MCF 10A (cell line): ENCODE data around the gene FMOD. TPM values are rescaled to one million over a fixed set of nuclear protein-coding genes. Genes with fewer than 3 reads are reported as not detected.

Experiments used
- BruUV-seq: library from RNA; stranded (reverse); fragments of 400-500 nt; replicated peaks from 2 replicates; lab custom pipeline; 2021; lab: Mats Ljungman, UMichigan
- CTCF ChIA-PET: fragments of 300-600 bp; sonication (Branson Sonifier 250); formaldehyde crosslinking; extraction: SDS; loops from one replicate; lab custom pipeline; 2021; ENCODE audit warnings: antibody characterized with exemption, inconsistent platforms; lab: Yijun Ruan, JAX
- POLR2A ChIA-PET: fragments of 300-600, 350-650 bp; sonication (Branson Sonifier 250); formaldehyde crosslinking; extraction: SDS; loops from one replicate; lab custom pipeline; 2020; ENCODE audit warnings: antibody characterized with exemption, inconsistent platforms; lab: Yijun Ruan, JAX
- DNase-seq: peaks from one replicate; pipeline ENCODE4 v3.0.0-alpha.2; 2018; ENCODE audit not compliant: unreplicated experiment
- H3K27ac Mint-ChIP-seq: one replicate; pipeline ENCODE4 v1.8.0; 2022; ENCODE audit warnings: mild to moderate bottlenecking, low read depth, mixed read lengths; ENCODE audit not compliant: unreplicated experiment
- H3K27me3 Mint-ChIP-seq: one replicate; pipeline ENCODE4 v1.8.0; 2022; ENCODE audit warnings: mixed read lengths; ENCODE audit not compliant: insufficient read depth, unreplicated experiment
- H3K36me3 Mint-ChIP-seq: one replicate; pipeline ENCODE4 v1.8.0; 2022; ENCODE audit warnings: mild to moderate bottlenecking, moderate library complexity, mixed read lengths; ENCODE audit not compliant: insufficient read depth, unreplicated experiment
- H3K4me1 Mint-ChIP-seq: one replicate; pipeline ENCODE4 v1.8.0; 2022; ENCODE audit warnings: mixed read lengths; ENCODE audit not compliant: insufficient read depth, unreplicated experiment
- H3K4me3 Mint-ChIP-seq: one replicate; pipeline ENCODE4 v1.8.0; 2022; ENCODE audit warnings: mild to moderate bottlenecking, moderate library complexity, mixed read lengths; ENCODE audit not compliant: unreplicated experiment
- H3K9me3 Mint-ChIP-seq: one replicate; pipeline ENCODE4 v1.8.0; 2022; ENCODE audit warnings: mixed read lengths; ENCODE audit not compliant: unreplicated experiment
- intact Hi-C: fragments of 100-400 bp; cut with micrococcal nuclease; formaldehyde crosslinking; loops from 2 replicates; pipeline ENCODE4 v1.14.1; 2022
- total RNA-seq: library from RNA; stranded (reverse); gene quantifications from 2 replicates; pipeline ENCODE4 v1.2.3, GENCODE V29; 2022
- TF ChIP-seq, protein P1 (sequence below): fragments of 200-600 bp; IDR thresholded peaks from one replicate; pipeline ENCODE4 v1.8.0; 2022; ENCODE audit warnings: antibody characterized with exemption, mild to moderate bottlenecking; ENCODE audit not compliant: unreplicated experiment

The FMOD gene
- total RNA-seq, 1 experiment from 2014 or later = not detected

DNA sequence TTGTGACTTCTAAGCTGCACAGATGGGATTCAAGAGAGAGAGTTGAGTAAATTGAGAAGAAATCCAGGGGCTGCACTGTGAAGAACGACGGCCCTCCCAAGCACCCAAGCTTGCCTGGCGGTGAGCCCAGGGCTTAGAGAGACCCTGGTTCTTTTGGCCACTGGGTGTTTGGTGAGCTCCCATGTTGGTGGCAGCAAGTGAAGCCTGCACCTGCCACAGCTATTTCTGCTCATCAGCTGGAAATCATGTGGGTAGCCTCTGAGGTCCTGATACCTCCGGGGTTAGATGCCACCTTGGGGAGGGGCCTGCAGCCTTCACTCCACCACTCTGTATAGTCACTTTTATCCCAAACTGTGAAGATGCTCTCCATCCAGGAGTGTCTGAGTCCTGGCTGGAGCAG is 51.8 kb downstream of the FMOD start:
- ChIA-PET POLR2A (interaction anchor here (0.8 to 2.2 kb wide), 4 partner anchors 15 to 201 kb away, joined by 3 to 11 read pairs (median 4); no protein-coding TSS in a partner anchor), CTCF (interaction anchor here (0.9 to 3.8 kb wide), 7 partner anchors 10 to 40 kb away, joined by 4 to 23 read pairs (median 5); no protein-coding TSS in a partner anchor)
- no peaks in the 10 kb centered on the region for H3K9me3 Mint-ChIP-seq
- H3K27me3 Mint-ChIP-seq = peaks cover 10% of the 10 kb centered on the region
- no peak overlapping the region for H3K4me3 Mint-ChIP-seq
- H3K36me3 Mint-ChIP-seq = no peaks in the 10 kb centered on the region
- H3K27ac Mint-ChIP-seq = no peak overlapping the region
- peaks cover 11% of the 10 kb centered on the region for H3K4me1 Mint-ChIP-seq
- TF ChIP-seq, protein P1, sequence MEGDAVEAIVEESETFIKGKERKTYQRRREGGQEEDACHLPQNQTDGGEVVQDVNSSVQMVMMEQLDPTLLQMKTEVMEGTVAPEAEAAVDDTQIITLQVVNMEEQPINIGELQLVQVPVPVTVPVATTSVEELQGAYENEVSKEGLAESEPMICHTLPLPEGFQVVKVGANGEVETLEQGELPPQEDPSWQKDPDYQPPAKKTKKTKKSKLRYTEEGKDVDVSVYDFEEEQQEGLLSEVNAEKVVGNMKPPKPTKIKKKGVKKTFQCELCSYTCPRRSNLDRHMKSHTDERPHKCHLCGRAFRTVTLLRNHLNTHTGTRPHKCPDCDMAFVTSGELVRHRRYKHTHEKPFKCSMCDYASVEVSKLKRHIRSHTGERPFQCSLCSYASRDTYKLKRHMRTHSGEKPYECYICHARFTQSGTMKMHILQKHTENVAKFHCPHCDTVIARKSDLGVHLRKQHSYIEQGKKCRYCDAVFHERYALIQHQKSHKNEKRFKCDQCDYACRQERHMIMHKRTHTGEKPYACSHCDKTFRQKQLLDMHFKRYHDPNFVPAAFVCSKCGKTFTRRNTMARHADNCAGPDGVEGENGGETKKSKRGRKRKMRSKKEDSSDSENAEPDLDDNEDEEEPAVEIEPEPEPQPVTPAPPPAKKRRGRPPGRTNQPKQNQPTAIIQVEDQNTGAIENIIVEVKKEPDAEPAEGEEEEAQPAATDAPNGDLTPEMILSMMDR = no peak
- intact Hi-C loops = no loop called here
- no peak for DNase-seq
- no TSS peak for BruUV-seq

DNA sequence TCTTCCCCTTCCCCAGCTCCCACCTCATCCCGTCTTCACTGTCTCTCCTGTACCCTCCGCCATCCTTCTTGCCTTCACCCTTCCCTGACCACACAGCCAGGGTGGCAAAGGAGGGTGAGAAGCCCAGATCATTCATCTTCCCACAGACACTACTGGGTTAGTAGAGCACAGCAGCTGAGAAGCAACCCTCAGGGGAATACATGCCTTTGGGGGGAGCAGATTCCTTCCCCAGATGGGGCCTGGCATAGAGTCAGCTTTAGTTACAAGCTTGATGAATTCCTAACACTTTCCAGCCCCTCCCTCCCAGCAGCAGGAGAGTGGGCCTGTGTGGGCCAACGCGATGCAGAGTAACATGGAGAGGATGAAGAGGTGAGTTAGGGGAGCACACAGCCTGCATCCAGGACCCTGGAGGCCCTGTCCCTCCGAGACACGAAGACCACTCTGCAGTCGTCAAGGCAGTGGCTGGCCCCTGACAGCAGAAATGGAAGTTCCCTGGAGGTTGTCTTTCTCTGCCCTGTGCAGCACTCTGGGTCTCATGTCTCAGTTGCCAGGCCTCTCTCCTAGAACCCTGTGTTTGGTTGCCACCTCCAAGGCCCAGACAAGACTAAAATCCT is 54.4 kb downstream of the FMOD start:
- H3K9me3 Mint-ChIP-seq = no peaks in the 10 kb centered on the region
- H3K4me1 Mint-ChIP-seq = no peaks in the 10 kb centered on the region
- H3K27ac Mint-ChIP-seq = no peak overlapping the region
- no TSS peak for BruUV-seq
- H3K27me3 Mint-ChIP-seq = peaks cover 10% of the 10 kb centered on the region
- ChIA-PET CTCF (interaction anchor here (0.6 to 5.6 kb wide), 5 partner anchors 10 to 926 kb away, joined by 3 to 33 read pairs (median 13); no protein-coding TSS in a partner anchor), POLR2A (interaction anchor here (0.6 to 6.3 kb wide), 2 partner anchors 10 to 185 kb away, joined by 3 to 53 read pairs; partner anchors contain the start of gene BTG2)
- TF ChIP-seq, protein P1 = no peak
- no peak for DNase-seq
- no peaks in the 10 kb centered on the region for H3K36me3 Mint-ChIP-seq
- intact Hi-C loops = no loop called here
- H3K4me3 Mint-ChIP-seq = no peak overlapping the region

DNA sequence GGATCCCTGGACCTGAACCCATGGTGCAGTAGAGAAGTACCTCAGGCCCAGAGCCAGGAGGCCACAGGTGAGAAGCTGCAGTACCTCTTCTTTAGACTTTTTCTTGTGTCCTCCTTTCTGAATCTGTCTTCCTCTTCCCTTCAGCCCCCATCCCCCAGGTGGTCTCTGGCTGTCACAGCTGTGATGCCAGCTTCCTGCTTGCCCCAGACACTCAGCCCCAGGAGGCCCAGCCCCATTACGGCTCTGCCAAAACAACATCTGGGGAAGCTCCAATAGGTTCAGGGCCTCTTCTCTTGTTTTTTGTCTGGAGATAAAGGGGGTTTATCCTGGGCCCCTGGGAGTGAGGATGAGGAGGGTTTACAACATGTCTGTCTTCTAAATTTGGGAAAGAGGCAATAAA is 55.1 kb downstream of the FMOD start:
- no peaks in the 10 kb centered on the region for H3K4me1 Mint-ChIP-seq
- H3K4me3 Mint-ChIP-seq = no peak overlapping the region
- TF ChIP-seq, protein P1 = no peak
- no peaks in the 10 kb centered on the region for H3K9me3 Mint-ChIP-seq
- H3K27me3 Mint-ChIP-seq = peaks cover 10% of the 10 kb centered on the region
- DNase-seq = no peak
- no TSS peak for BruUV-seq
- CTCF ChIA-PET = interaction anchor here (0.6 to 5.6 kb wide), 10 partner anchors 11 to 925 kb away, joined by 3 to 33 read pairs (median 4); no protein-coding TSS in a partner anchor
- H3K36me3 Mint-ChIP-seq = no peaks in the 10 kb centered on the region
- intact Hi-C loops = no loop called here
- no peak overlapping the region for H3K27ac Mint-ChIP-seq
- POLR2A ChIA-PET = interaction anchor here (0.6 to 6.3 kb wide), 5 partner anchors 10 to 343 kb away, joined by 3 to 53 read pairs (median 3); partner anchors contain the start of genes BTG2 and OPTC

DNA sequence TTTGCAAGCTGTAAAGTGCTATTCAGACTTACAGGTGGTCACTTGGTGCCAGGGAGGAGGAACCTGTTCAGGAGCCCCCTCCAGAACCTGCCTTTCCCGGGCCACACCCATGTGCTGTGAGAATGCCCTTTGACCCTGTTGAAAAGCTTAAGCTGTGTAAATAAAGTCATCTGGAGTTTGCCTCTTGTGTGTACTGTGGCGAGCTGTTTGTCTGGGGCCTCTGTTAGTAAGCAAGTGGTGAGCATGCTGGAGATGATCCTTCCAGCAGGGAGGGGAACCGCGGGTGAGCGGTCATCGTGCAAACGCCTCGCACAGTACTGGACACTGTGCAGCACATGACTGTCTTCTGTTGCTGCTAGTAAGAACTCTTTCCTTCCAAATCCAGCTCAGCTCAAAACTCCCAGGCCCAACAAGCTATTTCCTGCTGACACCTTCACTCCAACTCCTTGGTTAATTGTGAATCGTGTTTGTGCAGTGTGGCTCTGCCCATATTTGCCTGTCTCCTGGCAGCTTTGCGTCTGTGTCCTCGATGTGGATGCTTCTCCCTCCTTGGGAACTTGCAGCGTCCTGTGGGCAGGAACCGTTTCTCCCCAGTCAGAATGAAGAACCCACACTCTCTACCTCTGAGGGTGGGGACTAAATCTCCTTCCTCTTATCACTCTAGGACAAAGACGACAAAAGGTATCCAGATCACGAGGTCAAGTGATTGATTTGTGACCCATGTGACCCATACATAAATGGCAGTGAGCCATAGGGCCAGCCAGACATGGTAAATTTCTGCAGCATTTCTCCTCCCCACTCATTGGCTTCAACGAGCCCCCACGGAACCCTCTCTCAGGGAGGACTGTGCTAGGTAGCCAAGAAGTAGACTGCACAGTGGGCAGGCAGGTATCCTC is 59.5 kb downstream of the FMOD start:
- ChIA-PET CTCF (interaction anchor here (0.7 to 5.6 kb wide), 13 partner anchors 11 to 217 kb away, joined by 3 to 22 read pairs (median 4); partner anchors contain the start of gene PRELP), POLR2A (interaction anchor here (0.7 to 6.3 kb wide), 4 partner anchors 10 to 506 kb away, joined by 3 to 53 read pairs (median 4); partner anchors contain the start of gene BTG2)
- no peaks in the 10 kb centered on the region for H3K27me3 Mint-ChIP-seq
- no peak overlapping the region for H3K4me3 Mint-ChIP-seq
- H3K4me1 Mint-ChIP-seq = no peaks in the 10 kb centered on the region
- TF ChIP-seq, protein P1 = no peak
- H3K36me3 Mint-ChIP-seq = no peaks in the 10 kb centered on the region
- intact Hi-C loops = no loop called here
- DNase-seq = no peak
- H3K27ac Mint-ChIP-seq = no peak overlapping the region
- no TSS peak for BruUV-seq
- no peaks in the 10 kb centered on the region for H3K9me3 Mint-ChIP-seq
